CD14-positive monocyte (primary cell): ENCODE measurements around the gene PPIF. TPM values are rescaled to one million over a fixed set of nuclear protein-coding genes. Genes with fewer than 3 reads are reported as not detected.

Experiments used
- DNase-seq, 3 donors: peaks; one replicate each; pipeline ENCODE4 v3.0.0-alpha.2; 2011 to 2022
- H2AFZ ChIP-seq: 2 replicates; pipeline ENCODE4 v1.6.0; 2012; ENCODE audit warnings: mild to moderate bottlenecking, low read depth, low read length, inconsistent platforms; ENCODE audit not compliant: insufficient read depth, poor library complexity, severe bottlenecking
- H3K27ac ChIP-seq, 2 donors: 1 replicate in 1 of 2; 2 replicates in 1 of 2; pipeline ENCODE4 v1.5.1; 2012 to 2013; ENCODE audit warnings: low read length in 2 of 2, control low read depth in 1 of 2, inconsistent platforms in 1 of 2, low read depth in 1 of 2, mild to moderate bottlenecking in 1 of 2
- H3K27me3 ChIP-seq, 2 donors: one replicate each; pipeline versions ENCODE4 v1.6.0 to v1.6.1; 2011 to 2013; ENCODE audit warnings: low read length in 2 of 2; ENCODE audit not compliant: control insufficient read depth in 2 of 2, insufficient read depth in 2 of 2
- H3K36me3 ChIP-seq, 2 donors: replicated peaks in 1 of 2; 1 replicate in 1 of 2; 2 replicates in 1 of 2; pipeline versions ENCODE4 v1.5.1 to v1.6.1; 2012 to 2013; ENCODE audit warnings: low read length in 2 of 2, control low read depth in 1 of 2, inconsistent platforms in 1 of 2, mild to moderate bottlenecking in 1 of 2; ENCODE audit not compliant: insufficient read depth in 2 of 2, control insufficient read depth in 1 of 2
- H3K4me1 ChIP-seq, 2 donors: 1 replicate in 1 of 2; 2 replicates in 1 of 2; pipeline versions ENCODE4 v1.5.1 to v1.6.1; 2012 to 2013; ENCODE audit warnings: low read length in 2 of 2, control low read depth in 1 of 2, inconsistent platforms in 1 of 2, mild to moderate bottlenecking in 1 of 2, moderate library complexity in 1 of 2; ENCODE audit not compliant: insufficient read depth in 2 of 2, control insufficient read depth in 1 of 2
- H3K4me2 ChIP-seq: replicated peaks from 2 replicates; pipeline ENCODE3; 2012; ENCODE audit warnings: low read length, moderate library complexity, mild to moderate bottlenecking; ENCODE audit not compliant: poor library complexity, severe bottlenecking; ENCODE audit errors: extremely low read depth
- H3K4me3 ChIP-seq, 3 experiments: fragments of 200-600 bp in 1 of 3; sonication (generic) in 1 of 3; replicated peaks in 1 of 3; 1 replicate in 2 of 3; 2 replicates in 1 of 3; pipeline ENCODE4 v1.5.1; 2011 to 2013; ENCODE audit warnings: low read length in 3 of 3, mild to moderate bottlenecking in 3 of 3, control low read depth in 2 of 3, low read depth in 2 of 3, inconsistent platforms in 1 of 3, moderate library complexity in 1 of 3
- H3K79me2 ChIP-seq: 2 replicates; pipeline ENCODE4 v1.6.0; 2012; ENCODE audit warnings: mild to moderate bottlenecking, control low read depth, inconsistent platforms, low read length, moderate library complexity; ENCODE audit not compliant: insufficient read depth
- H3K9ac ChIP-seq: 2 replicates; pipeline ENCODE4 v1.6.0; 2017; ENCODE audit warnings: low read length, mild to moderate bottlenecking; ENCODE audit not compliant: insufficient read depth, poor library complexity, severe bottlenecking
- H3K9me3 ChIP-seq, 2 donors: replicated peaks in 1 of 2; 1 replicate in 1 of 2; 2 replicates in 1 of 2; pipeline versions ENCODE4 v1.5.1 to v1.6.1; 2012 to 2013; ENCODE audit warnings: low read length in 2 of 2, control low read depth in 1 of 2; ENCODE audit not compliant: control insufficient read depth in 1 of 2, insufficient read depth in 1 of 2
- H4K20me1 ChIP-seq: 2 replicates; pipeline ENCODE4 v1.6.0; 2012; ENCODE audit warnings: mild to moderate bottlenecking, low read length, control low read depth, moderate library complexity; ENCODE audit not compliant: insufficient read depth
- H3K27ac Mint-ChIP-seq, 7 donors: one replicate each; pipeline ENCODE4 v1.8.0; 2020; ENCODE audit warnings: mild to moderate bottlenecking in 7 of 7, mixed read lengths in 7 of 7, moderate library complexity in 6 of 7, inconsistent platforms in 2 of 7
- H3K27me3 Mint-ChIP-seq, 3 donors: one replicate each; pipeline ENCODE4 v1.8.0; 2021 to 2022; ENCODE audit warnings: low read depth in 3 of 3, mild to moderate bottlenecking in 3 of 3, mixed read lengths in 3 of 3, moderate library complexity in 3 of 3, inconsistent platforms in 1 of 3
- H3K36me3 Mint-ChIP-seq, 2 donors: one replicate each; pipeline ENCODE4 v1.8.0; 2020; ENCODE audit warnings: mixed read lengths in 2 of 2, inconsistent platforms in 1 of 2, mild to moderate bottlenecking in 1 of 2
- H3K4me1 Mint-ChIP-seq: one replicate; pipeline ENCODE4 v1.8.0; 2020; ENCODE audit warnings: mild to moderate bottlenecking, mixed read lengths
- H3K4me3 Mint-ChIP-seq, 2 donors: one replicate each; pipeline ENCODE4 v1.8.0; 2020; ENCODE audit warnings: mild to moderate bottlenecking in 2 of 2, mixed read lengths in 2 of 2, moderate library complexity in 1 of 2
- H3K9me3 Mint-ChIP-seq, 7 donors: one replicate each; pipeline ENCODE4 v1.8.0; 2020 to 2022; ENCODE audit warnings: mixed read lengths in 7 of 7, mild to moderate bottlenecking in 6 of 7, moderate library complexity in 6 of 7, inconsistent platforms in 2 of 7
- WGBS: methylation state at CpG from one replicate; pipeline ENCODE4 v1.1.5; 2013; ENCODE audit warnings: missing lambda C conversion rate; ENCODE audit not compliant: insufficient coverage; 5-methylcytosine and 5-hydroxymethylcytosine counted together
- intact Hi-C, 2 donors: fragments of 100-400 bp; cut with micrococcal nuclease; formaldehyde crosslinking; loops; one replicate each; pipeline versions ENCODE4 v1.15.0 to v1.15.1; 2023
- polyA plus RNA-seq, 3 donors: library from polyadenylated mRNA; depleted of rRNA in 1 of 3; unstranded in 2 of 3; stranded (reverse) in 1 of 3; fragments of 300-500 nt in 2 of 3; fragments of >200 nt in 1 of 3; fragmentation: Illumina TruSeq in 2 of 3; gene quantifications; 1 replicate in 2 of 3; 2 replicates in 1 of 3; pipeline ENCODE4 v1.2.3, GENCODE V29; 2012 to 2021
- TF ChIP-seq, protein P1 (sequence below): fragments of 200-600 bp; IDR thresholded peaks from one replicate; pipeline ENCODE4 v1.8.0; 2022; ENCODE audit warnings: antibody characterized with exemption, mild to moderate bottlenecking

The PPIF gene
- polyA plus RNA-seq, 3 donors: 36.6 to 1,064 (median 52.3) TPM

DNA sequence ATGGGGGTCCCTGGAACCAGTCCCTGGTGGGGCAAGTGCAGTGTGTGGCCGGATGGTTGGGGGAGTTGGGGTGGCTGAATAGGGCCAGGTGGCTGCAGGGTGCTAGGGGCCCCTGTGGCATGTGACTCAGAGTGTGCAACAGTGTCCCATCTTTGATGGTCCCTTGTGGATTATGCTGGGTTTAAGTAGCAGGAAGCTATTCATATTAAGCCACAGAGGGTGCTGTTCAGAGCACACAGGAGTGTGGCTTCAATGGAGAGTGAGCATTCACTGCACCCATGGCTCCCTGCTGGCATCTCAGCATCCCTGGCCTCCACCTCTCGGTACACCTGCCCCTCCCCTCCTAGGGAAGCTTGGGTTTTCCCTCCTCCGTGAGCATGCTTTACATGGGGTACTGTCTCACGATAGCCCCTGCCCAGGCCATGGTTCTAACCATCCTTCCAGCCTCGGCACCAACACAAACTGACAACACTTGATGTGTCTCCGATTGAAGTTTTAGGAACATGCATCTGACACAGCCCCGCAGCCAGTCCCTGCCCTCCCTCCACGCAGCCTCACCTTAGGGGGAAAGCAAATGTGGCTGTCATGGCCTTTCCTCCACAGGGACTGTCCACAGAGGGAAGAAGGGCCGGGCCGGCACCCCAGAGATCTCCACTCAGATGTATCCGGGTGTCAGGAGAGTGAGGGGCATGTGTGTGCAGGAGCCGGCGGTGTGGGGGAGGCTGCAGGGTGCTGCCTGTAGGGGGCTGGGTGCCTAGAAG, 30.4 kb upstream of the PPIF start:
- TF ChIP-seq, protein P1, sequence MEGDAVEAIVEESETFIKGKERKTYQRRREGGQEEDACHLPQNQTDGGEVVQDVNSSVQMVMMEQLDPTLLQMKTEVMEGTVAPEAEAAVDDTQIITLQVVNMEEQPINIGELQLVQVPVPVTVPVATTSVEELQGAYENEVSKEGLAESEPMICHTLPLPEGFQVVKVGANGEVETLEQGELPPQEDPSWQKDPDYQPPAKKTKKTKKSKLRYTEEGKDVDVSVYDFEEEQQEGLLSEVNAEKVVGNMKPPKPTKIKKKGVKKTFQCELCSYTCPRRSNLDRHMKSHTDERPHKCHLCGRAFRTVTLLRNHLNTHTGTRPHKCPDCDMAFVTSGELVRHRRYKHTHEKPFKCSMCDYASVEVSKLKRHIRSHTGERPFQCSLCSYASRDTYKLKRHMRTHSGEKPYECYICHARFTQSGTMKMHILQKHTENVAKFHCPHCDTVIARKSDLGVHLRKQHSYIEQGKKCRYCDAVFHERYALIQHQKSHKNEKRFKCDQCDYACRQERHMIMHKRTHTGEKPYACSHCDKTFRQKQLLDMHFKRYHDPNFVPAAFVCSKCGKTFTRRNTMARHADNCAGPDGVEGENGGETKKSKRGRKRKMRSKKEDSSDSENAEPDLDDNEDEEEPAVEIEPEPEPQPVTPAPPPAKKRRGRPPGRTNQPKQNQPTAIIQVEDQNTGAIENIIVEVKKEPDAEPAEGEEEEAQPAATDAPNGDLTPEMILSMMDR: no peak
- no peak overlapping the region for H3K27ac ChIP-seq
- H3K4me1 ChIP-seq: peaks cover 54 to 57% of the 10 kb centered on the region in 2 donors
- Mint-ChIP-seq H3K27me3 (peaks cover 7 to 26% (median 19%) of the 10 kb centered on the region in 3 donors), H3K9me3 (peaks cover 0 to 9% (median 5%) of the 10 kb centered on the region in 7 donors), H3K36me3 (peaks cover 55 to 60% of the 10 kb centered on the region in 2 donors), H3K4me3 (peak overlapping the region; percentile 6 to 60), H3K4me1 (peaks cover 55% of the 10 kb centered on the region), H3K27ac (peak overlapping the region in 6 of 7 donors; percentile 82 to 99 (median 98))
- peaks cover 37 to 41% of the 10 kb centered on the region in 2 donors for H3K36me3 ChIP-seq
- H3K79me2 ChIP-seq: no peaks in the 10 kb centered on the region
- 15% methylated on average over 11 of the region's 13 CpGs for WGBS
- H3K4me3 ChIP-seq: no peak overlapping the region
- peaks cover 0 to 5% of the 10 kb centered on the region in 2 donors for H3K27me3 ChIP-seq
- DNase-seq: peak in 2 of 3 donors; percentile 44 to 54
- intact Hi-C loops: loop anchor here (2.0 to 5.0 kb wide), 2 partner anchors 22 to 35 kb away; no protein-coding TSS in a partner anchor
- peaks cover 25% of the 10 kb centered on the region for H4K20me1 ChIP-seq
- H3K9me3 ChIP-seq: no peaks in the 10 kb centered on the region
- no peak overlapping the region for H2AFZ ChIP-seq
- H3K4me2 ChIP-seq: peak overlapping the region; percentile 2
- H3K9ac ChIP-seq: no peak overlapping the region

DNA sequence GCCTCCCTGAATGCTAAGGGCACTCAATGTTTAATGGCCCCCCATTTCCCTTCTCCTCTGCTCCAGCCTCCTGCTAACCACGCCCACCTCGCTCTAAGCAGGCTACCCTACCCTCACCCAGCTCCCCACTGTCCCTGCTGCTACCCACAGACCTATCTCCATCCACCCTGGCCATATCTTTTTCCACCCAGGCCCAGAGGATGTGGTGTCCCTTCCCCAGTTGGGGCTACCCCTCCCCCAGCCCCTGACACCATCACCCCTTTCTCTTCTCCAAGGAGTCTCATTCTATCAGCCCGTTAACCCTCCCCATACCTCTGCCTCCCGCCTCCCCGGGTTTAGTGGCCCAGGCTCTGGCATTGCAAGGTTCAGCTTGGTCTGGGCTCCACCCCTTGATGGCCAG, 28.9 kb upstream of the PPIF start:
- no peaks in the 10 kb centered on the region for H3K79me2 ChIP-seq
- H3K27me3 Mint-ChIP-seq: peaks cover 7 to 30% (median 19%) of the 10 kb centered on the region in 3 donors
- H3K9me3 ChIP-seq: no peaks in the 10 kb centered on the region
- H3K4me1 ChIP-seq: peaks cover 69 to 72% of the 10 kb centered on the region in 2 donors
- WGBS: 69% methylated on average over 5 of the region's 5 CpGs
- no peak overlapping the region for H3K4me2 ChIP-seq
- H4K20me1 ChIP-seq: peaks cover 16% of the 10 kb centered on the region
- TF ChIP-seq, protein P1: no peak
- H3K4me1 Mint-ChIP-seq: peaks cover 70% of the 10 kb centered on the region
- no peak overlapping the region for H2AFZ ChIP-seq
- peaks cover 23 to 26% of the 10 kb centered on the region in 2 donors for H3K36me3 ChIP-seq
- intact Hi-C loops: loop anchor here in 1 of 2 donors (5.0 kb wide), 1 partner anchor 34 kb away; no protein-coding TSS in a partner anchor
- peaks cover 0 to 7% (median 5%) of the 10 kb centered on the region in 7 donors for H3K9me3 Mint-ChIP-seq
- H3K36me3 Mint-ChIP-seq: peaks cover 43 to 52% of the 10 kb centered on the region in 2 donors
- DNase-seq: no peak
- H3K9ac ChIP-seq: no peak overlapping the region
- peaks cover 0 to 5% of the 10 kb centered on the region in 2 donors for H3K27me3 ChIP-seq
- peak overlapping the region; percentile 24 to 75 for H3K4me3 Mint-ChIP-seq
- H3K27ac ChIP-seq: peak overlapping the region in 1 of 2 donors; percentile 56
- H3K27ac Mint-ChIP-seq: peak overlapping the region; percentile 71 to 99 (median 98)
- no peak overlapping the region for H3K4me3 ChIP-seq
